Epithelial cell of proximal tubule (primary cell): ENCODE data around the gene MTM1. TPM values are rescaled to one million over a fixed set of nuclear protein-coding genes. Genes with fewer than 3 reads are reported as not detected.

Experiments used
- DNase-seq: peaks from one replicate; pipeline ENCODE4 v3.0.0-alpha.2; 2011; ENCODE audit warnings: low read depth
- H3K4me3 ChIP-seq: 2 replicates; pipeline ENCODE4 v1.5.1; 2011; ENCODE audit warnings: low read depth, mild to moderate bottlenecking, low read length
- total RNA-seq: library from RNA; depleted of rRNA; stranded (reverse); fragments of >200 nt; gene quantifications from 2 replicates; pipeline ENCODE4 v1.2.3, GENCODE V29; 2015
- TF ChIP-seq, protein P1 (sequence below): conservative IDR thresholded peaks from 2 replicates; pipeline ENCODE4 v1.5.1; 2012; ENCODE audit warnings: low read depth, mild to moderate bottlenecking, low read length

MTM1 gene
- total RNA-seq, 1 donor from 2014 or later: 4.1 TPM

DNA sequence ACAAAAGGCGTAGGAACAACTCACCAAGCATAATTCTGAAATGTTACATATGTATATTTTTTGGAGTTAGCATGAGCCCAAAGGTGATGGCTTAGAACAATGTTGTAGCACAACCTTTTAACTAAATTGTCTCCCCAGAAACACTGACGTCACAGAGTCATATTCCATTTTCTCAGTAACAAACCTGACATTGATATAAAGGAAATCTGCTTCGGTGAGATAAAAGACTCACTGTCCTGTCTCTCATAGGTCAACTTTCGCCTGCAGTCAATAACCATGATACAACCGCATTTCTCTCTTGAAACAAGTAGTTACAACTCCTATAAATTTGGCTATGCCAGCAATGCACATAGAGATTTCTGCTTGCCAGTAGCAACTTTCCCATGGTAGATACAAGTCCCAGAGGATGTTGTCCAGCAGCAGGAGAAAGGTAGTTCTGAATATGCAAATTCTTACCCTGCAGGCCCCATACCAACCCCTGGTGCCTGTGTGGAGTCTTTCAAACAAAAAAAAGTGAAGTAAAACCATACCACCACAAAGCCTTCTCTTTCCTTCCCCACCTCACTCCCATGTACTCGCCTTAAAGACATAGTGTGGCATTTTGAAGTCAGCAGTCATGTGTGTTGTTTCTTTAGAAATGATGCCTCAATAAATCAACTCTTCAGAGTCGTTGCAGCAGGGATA, 47.9 kb downstream of the MTM1 start:
- TF ChIP-seq, protein P1, sequence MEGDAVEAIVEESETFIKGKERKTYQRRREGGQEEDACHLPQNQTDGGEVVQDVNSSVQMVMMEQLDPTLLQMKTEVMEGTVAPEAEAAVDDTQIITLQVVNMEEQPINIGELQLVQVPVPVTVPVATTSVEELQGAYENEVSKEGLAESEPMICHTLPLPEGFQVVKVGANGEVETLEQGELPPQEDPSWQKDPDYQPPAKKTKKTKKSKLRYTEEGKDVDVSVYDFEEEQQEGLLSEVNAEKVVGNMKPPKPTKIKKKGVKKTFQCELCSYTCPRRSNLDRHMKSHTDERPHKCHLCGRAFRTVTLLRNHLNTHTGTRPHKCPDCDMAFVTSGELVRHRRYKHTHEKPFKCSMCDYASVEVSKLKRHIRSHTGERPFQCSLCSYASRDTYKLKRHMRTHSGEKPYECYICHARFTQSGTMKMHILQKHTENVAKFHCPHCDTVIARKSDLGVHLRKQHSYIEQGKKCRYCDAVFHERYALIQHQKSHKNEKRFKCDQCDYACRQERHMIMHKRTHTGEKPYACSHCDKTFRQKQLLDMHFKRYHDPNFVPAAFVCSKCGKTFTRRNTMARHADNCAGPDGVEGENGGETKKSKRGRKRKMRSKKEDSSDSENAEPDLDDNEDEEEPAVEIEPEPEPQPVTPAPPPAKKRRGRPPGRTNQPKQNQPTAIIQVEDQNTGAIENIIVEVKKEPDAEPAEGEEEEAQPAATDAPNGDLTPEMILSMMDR: no peak
- no peak for DNase-seq
- no peak overlapping the region for H3K4me3 ChIP-seq

DNA sequence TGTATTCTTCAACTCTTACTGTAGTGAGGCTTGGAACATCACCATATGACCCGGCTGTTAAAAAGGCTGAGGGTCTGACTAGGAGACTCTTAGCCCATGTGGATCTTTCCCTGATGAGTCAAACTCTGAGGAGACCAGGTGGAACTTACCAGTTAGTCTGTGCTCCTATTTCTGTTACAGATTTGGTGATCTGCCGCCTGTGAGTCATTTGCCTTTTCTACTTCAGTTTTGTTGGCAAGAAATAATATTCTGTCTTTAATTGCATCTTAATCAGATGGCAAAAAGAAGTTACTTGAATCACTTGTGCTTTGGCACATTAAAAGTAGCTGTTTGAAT, 48.4 kb downstream of the MTM1 start:
- H3K4me3 ChIP-seq: no peak overlapping the region
- TF ChIP-seq, protein P1: no peak
- DNase-seq: no peak

DNA sequence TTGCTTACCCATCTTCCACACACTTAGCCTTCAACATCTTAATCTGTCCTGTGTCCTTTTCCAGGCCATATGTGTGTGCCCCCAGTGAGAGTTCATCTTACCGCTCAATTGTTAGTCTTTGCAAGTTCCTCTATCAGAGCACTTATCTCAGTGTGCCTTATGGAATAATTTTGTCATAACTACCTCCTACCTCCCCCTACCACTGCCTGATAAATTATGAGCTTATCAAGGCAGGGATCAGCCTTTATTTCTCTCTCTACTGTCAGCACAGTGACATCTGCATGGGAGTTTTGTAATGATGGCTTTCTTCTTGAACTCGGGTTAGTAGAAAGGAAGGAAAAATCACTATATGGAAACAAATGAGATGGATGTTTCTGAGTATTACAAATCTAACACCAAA, 53.2 kb downstream of the MTM1 start:
- TF ChIP-seq, protein P1: no peak
- no peak for DNase-seq
- H3K4me3 ChIP-seq: no peak overlapping the region

DNA sequence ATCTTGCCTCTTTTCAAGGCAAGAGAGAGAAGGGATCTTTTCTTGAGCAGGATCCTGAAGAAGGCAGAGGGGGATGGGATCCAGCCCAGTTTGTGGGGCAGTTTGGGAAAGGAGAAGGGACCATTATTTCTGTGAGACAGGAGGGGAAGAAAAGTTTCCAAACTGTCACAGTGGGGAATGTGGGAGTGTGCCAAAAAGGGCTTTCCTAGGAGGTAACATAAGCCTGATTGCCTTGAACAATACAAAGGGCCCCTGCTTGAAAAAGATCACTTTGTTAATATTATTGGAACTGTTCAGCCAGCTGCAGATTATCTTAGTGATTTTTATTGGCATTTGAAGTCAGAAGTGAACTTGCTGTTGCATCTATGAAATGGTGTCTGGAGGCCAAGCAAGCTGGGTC, 55.2 kb downstream of the MTM1 start:
- TF ChIP-seq, protein P1: no peak
- no peak overlapping the region for H3K4me3 ChIP-seq
- no peak for DNase-seq

DNA sequence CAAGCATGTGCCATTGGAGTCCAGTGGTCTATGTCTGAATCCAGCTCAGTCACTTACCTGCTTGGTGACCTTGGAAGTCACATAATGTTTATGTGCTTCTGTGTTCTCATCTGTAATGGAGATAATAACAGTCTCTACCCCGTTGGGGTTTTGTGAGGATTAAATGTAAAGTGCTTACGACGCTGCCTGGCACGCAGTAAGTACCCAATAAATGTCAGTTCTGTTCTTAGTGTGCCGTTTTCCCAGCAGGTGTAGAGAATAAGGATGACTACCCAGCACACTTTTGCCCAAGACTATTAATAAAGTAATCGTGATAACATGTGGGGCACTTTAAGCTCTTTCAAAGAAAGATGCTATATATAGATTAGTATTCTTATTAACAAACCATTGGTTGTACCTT, 56.7 kb downstream of the MTM1 start:
- TF ChIP-seq, protein P1: no peak
- no peak for DNase-seq

DNA sequence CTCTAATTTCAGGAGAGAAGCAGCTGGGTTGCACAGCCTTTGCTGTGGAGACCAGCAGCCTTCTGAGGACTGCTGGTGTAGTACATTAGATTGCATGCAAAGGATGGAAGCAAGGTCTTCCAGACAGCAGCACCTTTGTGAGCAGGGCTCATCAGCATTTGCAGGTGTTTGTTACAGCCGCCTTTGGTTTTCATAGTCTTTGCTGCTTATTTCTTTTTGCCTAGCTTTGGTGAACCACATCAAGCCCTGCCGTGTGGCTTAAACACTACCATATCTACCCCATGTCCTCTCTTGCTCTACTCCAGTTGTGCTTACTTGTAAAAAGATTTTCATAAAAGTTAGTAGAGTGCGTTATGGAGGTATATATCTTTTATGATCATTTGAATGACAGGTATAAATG, 57.5 kb downstream of the MTM1 start:
- H3K4me3 ChIP-seq: no peak overlapping the region
- TF ChIP-seq, protein P1: no peak
- DNase-seq: no peak

More for the DNA sequence above, 56.7 kb downstream of the MTM1 start:
- no peak overlapping the region for H3K4me3 ChIP-seq

DNA sequence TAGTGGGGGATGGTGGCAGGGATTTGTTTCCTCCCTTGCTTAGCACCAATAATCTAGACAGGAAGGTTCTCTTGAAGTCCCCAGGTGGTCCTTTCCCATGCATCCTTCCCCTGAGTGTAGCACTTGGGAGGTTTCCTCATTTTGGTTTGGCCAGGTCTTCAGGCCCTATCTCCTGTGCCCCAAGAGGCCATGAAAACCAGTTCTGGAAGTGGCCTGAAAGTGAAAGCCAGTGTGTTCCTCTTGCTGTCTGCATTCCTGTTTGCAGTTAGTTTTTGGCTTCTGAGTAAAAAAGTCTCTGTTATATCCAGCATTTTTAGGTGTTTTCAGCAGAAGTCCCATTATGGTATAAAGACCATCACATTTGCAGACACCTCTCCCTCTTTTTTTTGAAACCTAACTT, 59.5 kb downstream of the MTM1 start:
- TF ChIP-seq, protein P1: no peak
- DNase-seq: no peak
- H3K4me3 ChIP-seq: no peak overlapping the region
